NT2/D1 (cell line): Measurements from ENCODE around the gene MYO5C.

Source experiments
- YY1 ChIP-seq: IDR thresholded peaks from 2 replicates; pipeline ENCODE4 v1.6.1; 2011; ENCODE audit not compliant: insufficient read length, insufficient read depth
- ZNF274 ChIP-seq: IDR thresholded peaks from 2 replicates; pipeline ENCODE4 v1.6.1; 2011; ENCODE audit warnings: mild to moderate bottlenecking, low read depth, low read length

DNA sequence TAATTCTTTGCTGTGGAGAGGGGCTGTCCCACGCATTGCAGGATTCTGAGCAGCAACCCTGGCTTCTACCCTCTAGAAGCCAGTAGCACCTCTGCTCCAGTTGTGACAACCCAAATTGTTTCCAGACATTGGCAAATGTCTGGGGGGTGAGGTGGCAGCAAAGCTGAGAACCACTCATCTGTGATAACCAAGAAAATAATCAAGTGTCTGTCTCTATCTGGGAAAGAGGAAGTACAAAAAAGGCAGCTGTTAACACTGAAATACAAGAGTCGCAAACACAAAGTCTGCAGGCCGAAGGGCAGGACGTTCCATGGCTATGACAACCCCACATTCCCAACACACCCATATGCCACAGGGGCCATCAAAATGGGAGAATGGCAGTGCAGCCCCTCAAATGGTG is 62.2 kb downstream of the MYO5C start:
- TF ChIP-seq YY1 (no peak), ZNF274 (no peak)
